Ishikawa (cell line): ENCODE data around the gene COL27A1.

Source experiments
- CEBPB ChIP-seq: IDR thresholded peaks from 2 replicates; pipeline ENCODE4 v1.6.1; 2012
- CREB1 ChIP-seq: IDR thresholded peaks from 2 replicates; pipeline ENCODE4 v1.6.1; 2012; ENCODE audit warnings: low read depth
- EGR1 ChIP-seq: IDR thresholded peaks from 2 replicates; pipeline ENCODE4 v1.6.1; 2012
- EP300 ChIP-seq: IDR thresholded peaks from 2 replicates; pipeline ENCODE4 v1.6.1; 2012; ENCODE audit warnings: borderline replicate concordance
- FOXM1 ChIP-seq: IDR thresholded peaks from 2 replicates; pipeline ENCODE4 v1.6.1; 2012; ENCODE audit warnings: low read depth, borderline replicate concordance
- MAX ChIP-seq: IDR thresholded peaks from 2 replicates; pipeline ENCODE4 v1.6.1; 2012
- NFIC ChIP-seq: IDR thresholded peaks from 2 replicates; pipeline ENCODE4 v1.6.1; 2012
- RAD21 ChIP-seq: IDR thresholded peaks from 2 replicates; pipeline ENCODE4 v1.6.1; 2012; ENCODE audit warnings: low read depth
- REST ChIP-seq: IDR thresholded peaks from 2 replicates; pipeline ENCODE4 v1.6.1; 2012; ENCODE audit warnings: low read depth, mild to moderate bottlenecking
- TAF1 ChIP-seq: IDR thresholded peaks from 2 replicates; pipeline ENCODE4 v1.6.1; 2012; ENCODE audit warnings: low read depth, mild to moderate bottlenecking
- TCF12 ChIP-seq: IDR thresholded peaks from 2 replicates; pipeline ENCODE4 v1.6.1; 2012; ENCODE audit warnings: low read depth
- TEAD4 ChIP-seq: IDR thresholded peaks from 2 replicates; pipeline ENCODE4 v1.6.1; 2012
- YY1 ChIP-seq: IDR thresholded peaks from 2 replicates; pipeline ENCODE4 v1.6.1; 2012; ENCODE audit warnings: low read depth
- ZBTB7A ChIP-seq: IDR thresholded peaks from 2 replicates; pipeline ENCODE4 v1.6.1; 2012; ENCODE audit warnings: low read depth
- TF ChIP-seq, protein P1 (sequence below): IDR thresholded peaks from 2 replicates; pipeline ENCODE4 v1.6.1; 2012

Gene COL27A1

GRCh38 chr9:114351932-114352331 is 196.6 kb downstream of the COL27A1 start:
- TF ChIP-seq MAX (no peak), REST (no peak), TCF12 (no peak), ZBTB7A (no peak), FOXM1 (no peak), NFIC (no peak), CEBPB (no peak), TAF1 (no peak), YY1 (no peak), CREB1 (no peak), EGR1 (no peak), RAD21 (no peak), EP300 (no peak), TEAD4 (no peak)
- TF ChIP-seq, protein P1, sequence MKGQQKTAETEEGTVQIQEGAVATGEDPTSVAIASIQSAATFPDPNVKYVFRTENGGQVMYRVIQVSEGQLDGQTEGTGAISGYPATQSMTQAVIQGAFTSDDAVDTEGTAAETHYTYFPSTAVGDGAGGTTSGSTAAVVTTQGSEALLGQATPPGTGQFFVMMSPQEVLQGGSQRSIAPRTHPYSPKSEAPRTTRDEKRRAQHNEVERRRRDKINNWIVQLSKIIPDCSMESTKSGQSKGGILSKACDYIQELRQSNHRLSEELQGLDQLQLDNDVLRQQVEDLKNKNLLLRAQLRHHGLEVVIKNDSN: no peak

- TF ChIP-seq EP300: no peak
- no peak for TF ChIP-seq FOXM1
- no peak for TF ChIP-seq TCF12
- no peak for TF ChIP-seq RAD21
- TF ChIP-seq, protein P1: no peak
- no peak for TF ChIP-seq EGR1
- no peak for TF ChIP-seq CEBPB
- TF ChIP-seq NFIC: no peak
- no peak for TF ChIP-seq MAX
- no peak for TF ChIP-seq CREB1
- TF ChIP-seq YY1: no peak
- TF ChIP-seq ZBTB7A: no peak
- no peak for TF ChIP-seq TAF1
- TF ChIP-seq REST: no peak
- TF ChIP-seq TEAD4: no peak
Observed at GRCh38 chr9:114355821-114356220, 200.5 kb downstream of the COL27A1 start.

DNA sequence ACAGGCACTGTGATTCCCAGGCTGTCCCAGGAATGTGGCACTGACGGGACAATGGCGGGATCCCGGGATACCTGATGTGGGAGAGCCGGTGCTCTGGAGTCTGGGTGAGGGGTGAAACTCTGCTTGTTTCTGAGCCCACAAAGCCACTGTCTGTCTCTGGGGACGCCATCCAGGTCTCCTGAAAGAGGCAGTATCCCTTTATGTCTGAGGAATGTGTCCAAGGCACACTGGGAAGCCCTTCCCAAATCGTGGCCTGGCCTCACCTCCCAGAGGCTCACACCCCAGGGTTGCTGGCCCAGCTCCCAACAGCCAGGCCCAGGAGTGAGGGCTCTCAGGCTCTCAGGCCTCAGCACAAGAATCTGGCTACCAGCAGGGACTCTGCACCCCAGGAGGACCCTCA is 201.5 kb downstream of the COL27A1 start:
- no peak for TF ChIP-seq REST
- no peak for TF ChIP-seq CEBPB
- no peak for TF ChIP-seq ZBTB7A
- no peak for TF ChIP-seq RAD21
- TF ChIP-seq TAF1: no peak
- no peak for TF ChIP-seq MAX
- 0 out of 2 replicates have a peak, but pooled peaks have one; percentile 10 for TF ChIP-seq YY1
- TF ChIP-seq TEAD4: peak; percentile 59
- TF ChIP-seq TCF12: peak; percentile 62
- no peak for TF ChIP-seq EGR1
- peak; percentile 89 for TF ChIP-seq NFIC
- TF ChIP-seq CREB1: no peak
- no peak; the same call in 1 of the 2 replicates for TF ChIP-seq FOXM1
- peak; percentile 57; the same call in 1 of the 2 replicates for TF ChIP-seq EP300
- TF ChIP-seq, protein P1: no peak

- TF ChIP-seq EP300 (no peak), REST (no peak), YY1 (no peak), RAD21 (no peak), TEAD4 (no peak), MAX (no peak), CREB1 (no peak), TCF12 (no peak)
- TF ChIP-seq, protein P1: no peak
Observed at GRCh38 chr9:114357360-114357759, 202.0 kb downstream of the COL27A1 start.
